ENCODE results near the gene FPR1. TPM values are rescaled to one million over a fixed set of nuclear protein-coding genes. Genes with fewer than 3 reads are reported as not detected.

The FPR1 gene
- total RNA-seq, 1 donor from 2014 or later: 12.8 TPM

- no peaks in the 10 kb centered on the region for H3K36me3 ChIP-seq
- H3K4me1 ChIP-seq: no peaks in the 10 kb centered on the region
- H3K4me3 ChIP-seq: no peak overlapping the region
- peak overlapping the region; percentile 24 for H3K27ac ChIP-seq
- no peaks in the 10 kb centered on the region for H3K27me3 ChIP-seq
- intact Hi-C loops (cut with DNase I): loop anchor here (10.0 kb wide), 1 partner anchor 310 kb away; the partner anchor contains the start of gene CEACAM18
- no peak for DNase-seq (ENCODE audit: extremely low spot score in 2 of 2)
- TF ChIP-seq POLR2A (IDR thresholded peaks at IDR 0.05): no peak
- peak in 1 of 2 donors; percentile 30 for TF ChIP-seq POLR2AphosphoS5 (IDR thresholded peaks at IDR 0.05; ENCODE audit: insufficient read depth in 1 of 2, low read depth in 1 of 2)
- no peaks in the 10 kb centered on the region for H3K9me3 ChIP-seq
These were observed 33.4 kb upstream of the FPR1 start for GRCh38 chr19:51784922-51785690.

DNA sequence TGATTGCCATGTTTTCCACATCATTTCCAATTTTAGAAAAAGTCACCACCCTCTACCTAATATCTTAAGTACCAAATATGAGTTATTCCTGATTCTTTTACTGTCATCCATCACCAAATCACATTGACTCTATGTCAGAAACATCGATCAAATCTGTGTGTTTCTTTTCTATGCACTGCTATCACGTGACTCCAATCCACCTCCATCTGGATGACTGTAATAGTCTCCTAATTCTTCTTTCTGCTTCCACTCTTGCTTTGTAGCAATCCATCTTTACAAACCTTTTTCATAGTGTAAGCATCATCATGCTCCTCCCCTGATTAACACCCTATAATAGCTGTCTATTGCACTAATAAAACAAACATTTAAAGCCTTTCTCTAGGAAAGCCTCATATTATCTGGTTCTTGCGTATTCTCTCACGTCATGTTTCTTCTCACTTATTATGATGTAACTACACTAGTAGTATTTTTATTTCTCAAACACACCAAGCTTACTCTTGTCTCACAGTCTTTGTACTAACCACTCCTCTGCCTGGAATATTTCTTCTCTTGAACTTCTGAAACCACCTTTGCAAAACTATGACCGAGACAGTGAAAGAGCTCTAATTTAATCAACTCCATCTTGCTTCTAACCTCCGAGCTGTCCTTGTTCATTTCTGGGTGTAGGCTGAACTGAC is 32.6 kb upstream of the FPR1 start:
- Histone ChIP-seq H3K9me3 (no peaks in the 10 kb centered on the region), H3K4me3 (no peak overlapping the region), H3K36me3 (no peaks in the 10 kb centered on the region), H3K27ac (peak overlapping the region; percentile 24), H3K27me3 (no peaks in the 10 kb centered on the region), H3K4me1 (no peaks in the 10 kb centered on the region)
- TF ChIP-seq CTCF (IDR thresholded peaks at IDR 0.05) (no peak), POLR2A (IDR thresholded peaks at IDR 0.05) (no peak), POLR2AphosphoS5 (IDR thresholded peaks at IDR 0.05; ENCODE audit: insufficient read depth in 1 of 2, low read depth in 1 of 2) (no peak)
- DNase-seq (ENCODE audit: extremely low spot score in 2 of 2): no peak
- intact Hi-C loops (cut with DNase I): loop anchor here (10.0 kb wide), 1 partner anchor 309 kb away; the partner anchor contains the start of gene CEACAM18

DNA sequence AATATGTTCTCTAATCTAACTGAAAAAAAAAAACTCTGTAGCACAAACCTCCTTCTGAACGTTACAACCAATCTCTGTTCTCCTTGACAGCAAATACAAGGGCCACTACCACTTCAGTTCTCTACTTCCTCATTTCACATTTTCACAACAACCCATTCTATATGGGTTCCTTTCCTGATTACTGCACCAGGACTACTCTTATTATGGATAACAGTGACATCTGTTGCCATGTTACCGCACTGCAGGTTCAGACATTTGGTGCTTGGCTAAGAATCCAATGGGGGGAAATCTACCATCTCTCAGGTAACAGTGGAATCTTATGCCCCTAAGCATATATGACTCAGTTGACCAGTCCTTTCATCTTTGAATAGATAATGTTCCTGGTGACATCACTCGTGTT is 31.7 kb upstream of the FPR1 start:
- TF ChIP-seq POLR2AphosphoS5 (IDR thresholded peaks at IDR 0.05; ENCODE audit: insufficient read depth in 1 of 2, low read depth in 1 of 2): no peak
- TF ChIP-seq CTCF (IDR thresholded peaks at IDR 0.05): no peak
- TF ChIP-seq POLR2A (IDR thresholded peaks at IDR 0.05): no peak
- Histone ChIP-seq H3K36me3 (no peaks in the 10 kb centered on the region), H3K27me3 (no peaks in the 10 kb centered on the region), H3K4me3 (no peak overlapping the region), H3K9me3 (no peaks in the 10 kb centered on the region), H3K4me1 (no peaks in the 10 kb centered on the region), H3K27ac (no peak overlapping the region)
- no peak for DNase-seq (ENCODE audit: extremely low spot score in 2 of 2)
- intact Hi-C loops (cut with DNase I): loop anchor here (10.0 kb wide), 1 partner anchor 309 kb away; the partner anchor contains the start of gene CEACAM18

- Histone ChIP-seq H3K36me3 (no peaks in the 10 kb centered on the region), H3K27me3 (no peaks in the 10 kb centered on the region), H3K4me3 (no peak overlapping the region), H3K27ac (no peak overlapping the region), H3K9me3 (no peaks in the 10 kb centered on the region), H3K4me1 (no peaks in the 10 kb centered on the region)
- no peak for DNase-seq (ENCODE audit: extremely low spot score in 2 of 2)
- intact Hi-C loops (cut with DNase I): loop anchor here (10.0 kb wide), 1 partner anchor 307 kb away; the partner anchor contains the start of gene CEACAM18
- TF ChIP-seq POLR2A (IDR thresholded peaks at IDR 0.05): no peak
- TF ChIP-seq CTCF (IDR thresholded peaks at IDR 0.05): no peak
- no peak for TF ChIP-seq POLR2AphosphoS5 (IDR thresholded peaks at IDR 0.05; ENCODE audit: insufficient read depth in 1 of 2, low read depth in 1 of 2)
These were observed 30.3 kb upstream of the FPR1 start for GRCh38 chr19:51781999-51782398.

- no peaks in the 10 kb centered on the region for H3K4me1 ChIP-seq
- H3K27ac ChIP-seq: no peak overlapping the region
- DNase-seq (ENCODE audit: extremely low spot score in 2 of 2): no peak
- H3K4me3 ChIP-seq: no peak overlapping the region
- no peaks in the 10 kb centered on the region for H3K36me3 ChIP-seq
- H3K9me3 ChIP-seq: no peaks in the 10 kb centered on the region
- no peaks in the 10 kb centered on the region for H3K27me3 ChIP-seq
- intact Hi-C loops (cut with DNase I): loop anchor here (10.0 kb wide), 1 partner anchor 305 kb away; the partner anchor contains the start of gene CEACAM18
- TF ChIP-seq POLR2AphosphoS5 (IDR thresholded peaks at IDR 0.05; ENCODE audit: insufficient read depth in 1 of 2, low read depth in 1 of 2) (no peak), CTCF (IDR thresholded peaks at IDR 0.05) (no peak), POLR2A (IDR thresholded peaks at IDR 0.05) (no peak)
These were observed 28.6 kb upstream of the FPR1 start for GRCh38 chr19:51780270-51780669.

All from vagina (tissue), 2 donors.